ENCODE data around the gene ABCA7.

Gene ABCA7

DNA sequence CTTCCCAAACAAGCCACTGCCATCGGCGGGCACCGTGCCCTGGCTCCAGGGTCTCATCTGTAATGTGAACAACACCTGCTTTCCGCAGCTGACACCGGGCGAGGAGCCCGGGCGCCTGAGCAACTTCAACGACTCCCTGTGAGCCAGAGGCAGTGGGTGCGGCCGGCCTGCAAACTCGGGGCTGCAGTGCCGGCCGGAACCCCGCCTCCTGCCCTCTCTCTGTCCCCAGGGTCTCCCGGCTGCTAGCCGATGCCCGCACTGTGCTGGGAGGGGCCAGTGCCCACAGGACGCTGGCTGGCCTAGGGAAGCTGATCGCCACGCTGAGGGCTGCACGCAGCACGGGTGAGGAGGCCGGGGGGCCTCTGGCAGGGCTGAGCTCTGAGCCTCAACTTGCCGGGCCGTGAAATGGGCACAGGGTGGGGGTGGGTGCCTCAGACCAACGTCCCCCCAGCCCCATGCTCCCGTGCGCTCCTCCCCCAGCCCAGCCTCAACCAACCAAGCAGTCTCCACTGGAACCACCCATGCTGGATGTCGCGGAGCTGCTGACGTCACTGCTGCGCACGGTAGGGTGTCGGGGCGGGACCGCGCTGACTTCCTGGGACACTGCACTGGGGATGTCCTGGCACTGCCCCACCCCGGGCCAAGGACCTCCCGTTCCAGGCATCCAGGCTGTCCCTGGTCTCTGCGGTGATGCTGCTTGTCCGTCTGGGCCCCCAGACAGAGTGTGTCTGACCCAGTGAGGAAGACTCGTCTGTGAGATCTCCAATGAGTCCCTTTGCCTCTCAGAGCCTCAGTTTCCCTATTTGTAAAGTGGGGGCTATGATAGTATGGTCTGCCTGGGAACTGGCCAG lies 2.2 kb downstream of the ABCA7 start:
- FAIRE-seq = no peak

DNA sequence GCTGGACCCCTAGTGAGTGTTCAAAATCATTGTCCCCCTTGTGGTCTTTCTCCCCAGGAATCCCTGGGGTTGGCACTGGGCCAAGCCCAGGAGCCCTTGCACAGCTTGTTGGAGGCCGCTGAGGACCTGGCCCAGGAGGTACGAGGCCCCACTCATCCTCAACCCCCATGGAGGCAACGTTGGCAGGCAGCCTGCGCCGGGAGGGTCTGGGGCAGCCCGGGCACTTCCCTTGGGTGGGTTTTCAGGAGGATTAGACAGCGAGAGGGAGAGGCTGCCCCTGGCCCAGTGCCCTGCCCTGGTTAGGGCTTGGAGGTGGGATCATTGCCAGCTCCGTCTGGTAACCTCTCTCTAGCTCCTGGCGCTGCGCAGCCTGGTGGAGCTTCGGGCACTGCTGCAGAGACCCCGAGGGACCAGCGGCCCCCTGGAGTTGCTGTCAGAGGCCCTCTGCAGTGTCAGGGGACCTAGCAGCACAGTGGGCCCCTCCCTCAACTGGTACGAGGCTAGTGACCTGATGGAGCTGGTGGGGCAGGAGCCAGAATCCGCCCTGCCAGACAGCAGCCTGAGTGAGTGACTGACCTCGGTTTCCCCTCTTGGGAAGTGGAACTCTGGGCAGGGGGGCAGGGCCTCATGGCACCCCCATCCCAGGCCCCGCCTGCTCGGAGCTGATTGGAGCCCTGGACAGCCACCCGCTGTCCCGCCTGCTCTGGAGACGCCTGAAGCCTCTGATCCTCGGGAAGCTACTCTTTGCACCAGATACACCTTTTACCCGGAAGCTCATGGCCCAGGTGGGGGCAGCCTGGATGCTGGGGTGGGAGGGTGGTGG lies 3.0 kb downstream of the ABCA7 start:
- no peak for FAIRE-seq

GRCh38 chr19:1045247-1045603 lies 5.3 kb downstream of the ABCA7 start:
- no peak for FAIRE-seq

DNA sequence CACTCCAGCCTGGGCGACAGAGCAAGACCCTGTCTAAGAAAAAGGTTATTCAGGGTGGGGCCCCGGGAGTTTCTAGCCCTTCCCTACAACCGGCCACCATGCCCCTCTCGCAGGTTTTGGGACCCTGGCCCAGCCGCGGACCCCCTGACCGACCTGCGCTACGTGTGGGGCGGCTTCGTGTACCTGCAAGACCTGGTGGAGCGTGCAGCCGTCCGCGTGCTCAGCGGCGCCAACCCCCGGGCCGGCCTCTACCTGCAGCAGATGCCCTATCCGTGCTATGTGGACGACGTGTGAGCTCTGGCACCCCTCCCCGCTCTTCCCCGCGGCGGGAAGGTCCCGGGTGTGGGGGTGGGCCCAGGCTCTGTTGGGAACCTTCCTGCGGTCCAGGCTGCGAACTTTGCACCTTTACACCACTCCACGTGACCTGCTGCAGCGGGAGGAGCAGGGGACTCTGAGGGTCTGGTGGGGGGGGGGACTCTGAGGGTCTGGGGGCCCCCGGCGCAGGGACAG lies 6.3 kb downstream of the ABCA7 start:
- FAIRE-seq = no peak

GRCh38 chr19:1046836-1047695 lies 7.2 kb downstream of the ABCA7 start:
- FAIRE-seq = no peak

GRCh38 chr19:1047696-1048147 lies 7.8 kb downstream of the ABCA7 start:
- FAIRE-seq = no peak

DNA sequence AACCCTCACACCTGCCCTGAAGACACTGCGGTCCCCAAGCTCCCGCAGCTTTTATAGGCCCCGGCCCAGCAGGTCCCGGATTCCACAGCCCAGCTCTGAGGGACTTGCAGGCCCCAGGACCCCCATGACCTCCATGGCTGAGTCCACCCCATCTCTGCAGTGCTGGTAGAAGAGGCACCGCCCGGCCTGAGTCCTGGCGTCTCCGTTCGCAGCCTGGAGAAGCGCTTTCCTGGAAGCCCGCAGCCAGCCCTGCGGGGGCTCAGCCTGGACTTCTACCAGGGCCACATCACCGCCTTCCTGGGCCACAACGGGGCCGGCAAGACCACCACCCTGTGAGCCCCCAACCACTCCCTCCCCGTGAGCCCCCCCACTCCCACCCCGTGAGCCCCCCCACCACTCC lies 9.2 kb downstream of the ABCA7 start:
- FAIRE-seq = no peak

- no peak for FAIRE-seq
These were observed 9.9 kb downstream of the ABCA7 start for GRCh38 chr19:1049800-1050199.

- FAIRE-seq = no peak
These were observed 11.3 kb downstream of the ABCA7 start for GRCh38 chr19:1050989-1051788.

DNA sequence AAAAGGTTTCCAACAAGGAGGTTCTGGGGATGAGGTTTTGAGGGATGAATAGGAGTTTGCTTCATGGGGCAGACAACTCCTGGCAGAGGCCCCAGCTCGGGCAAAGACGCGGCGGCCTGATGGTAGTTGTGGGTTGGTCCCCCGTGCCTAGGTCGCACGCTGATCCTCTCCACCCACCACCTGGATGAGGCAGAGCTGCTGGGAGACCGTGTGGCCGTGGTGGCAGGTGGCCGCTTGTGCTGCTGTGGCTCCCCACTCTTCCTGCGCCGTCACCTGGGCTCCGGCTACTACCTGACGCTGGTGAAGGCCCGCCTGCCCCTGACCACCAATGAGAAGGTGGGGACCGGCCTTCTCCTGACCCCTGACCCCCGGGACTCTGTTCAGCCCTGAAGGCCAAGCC lies 11.9 kb downstream of the ABCA7 start:
- FAIRE-seq = no peak

- no peak for FAIRE-seq
These were observed 12.6 kb downstream of the ABCA7 start for GRCh38 chr19:1052349-1052975.

DNA sequence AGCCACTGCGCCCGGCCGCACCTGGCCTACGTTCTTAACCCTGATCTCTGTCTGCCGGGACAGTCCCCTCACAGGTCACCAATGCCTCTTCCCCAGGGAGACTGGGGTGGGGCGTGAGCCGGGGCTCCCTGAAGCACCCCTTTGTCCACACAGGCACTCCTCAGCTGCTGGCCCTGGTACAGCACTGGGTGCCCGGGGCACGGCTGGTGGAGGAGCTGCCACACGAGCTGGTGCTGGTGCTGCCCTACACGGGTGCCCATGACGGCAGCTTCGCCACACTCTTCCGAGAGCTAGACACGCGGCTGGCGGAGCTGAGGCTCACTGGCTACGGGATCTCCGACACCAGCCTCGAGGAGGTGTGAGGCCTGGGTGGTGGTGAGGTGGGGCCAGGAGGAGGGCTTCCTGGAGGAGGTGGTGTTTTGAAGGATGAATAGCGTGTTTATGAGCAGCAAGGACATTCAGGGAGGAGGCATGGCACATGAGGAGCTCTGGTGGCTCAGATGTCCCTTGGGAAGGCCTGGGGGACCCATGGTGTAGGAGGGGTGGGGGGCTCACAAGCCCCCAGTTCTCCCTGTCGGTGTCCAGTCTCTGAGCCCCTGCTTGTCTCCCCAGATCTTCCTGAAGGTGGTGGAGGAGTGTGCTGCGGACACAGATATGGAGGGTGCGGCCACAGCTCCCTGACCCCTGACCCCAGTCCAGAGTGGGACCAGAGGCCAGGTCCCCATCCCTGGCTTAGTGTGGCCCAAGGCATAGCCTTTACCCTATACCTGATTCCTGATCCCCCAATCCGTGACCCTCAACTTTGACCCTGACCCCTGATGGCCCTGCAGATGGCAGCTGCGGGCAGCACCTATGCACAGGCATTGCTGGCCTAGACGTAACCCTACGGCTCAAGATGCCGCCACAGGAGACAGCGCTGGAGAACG lies 13.5 kb downstream of the ABCA7 start:
- FAIRE-seq = no peak

- no peak for FAIRE-seq
These were observed 14.5 kb downstream of the ABCA7 start for GRCh38 chr19:1054102-1055027.

GRCh38 chr19:1055028-1055425 lies 15.1 kb downstream of the ABCA7 start:
- FAIRE-seq = no peak

DNA sequence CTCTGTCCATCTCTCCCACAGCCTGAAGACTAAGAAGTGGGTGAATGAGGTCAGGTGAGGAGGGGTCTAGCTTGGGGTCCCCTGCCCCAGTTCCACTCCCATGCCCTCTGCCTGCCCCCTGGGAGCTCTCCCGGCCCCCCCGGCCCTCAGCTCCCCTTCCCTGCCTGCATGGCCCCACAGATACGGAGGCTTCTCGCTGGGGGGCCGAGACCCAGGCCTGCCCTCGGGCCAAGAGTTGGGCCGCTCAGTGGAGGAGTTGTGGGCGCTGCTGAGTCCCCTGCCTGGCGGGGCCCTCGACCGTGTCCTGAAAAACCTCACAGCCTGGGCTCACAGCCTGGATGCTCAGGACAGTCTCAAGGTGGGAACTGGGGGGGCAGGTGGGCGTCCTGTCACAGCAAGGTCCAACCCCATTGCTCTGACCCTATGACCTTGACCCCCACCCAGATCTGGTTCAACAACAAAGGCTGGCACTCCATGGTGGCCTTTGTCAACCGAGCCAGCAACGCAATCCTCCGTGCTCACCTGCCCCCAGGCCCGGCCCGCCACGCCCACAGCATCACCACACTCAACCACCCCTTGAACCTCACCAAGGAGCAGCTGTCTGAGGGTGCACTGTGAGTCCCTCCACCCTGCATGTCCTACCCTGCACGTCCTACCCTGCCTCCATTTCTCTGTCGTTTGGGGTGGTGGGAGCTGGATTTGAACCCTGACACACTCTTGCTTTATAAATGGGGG lies 16.1 kb downstream of the ABCA7 start:
- no peak for FAIRE-seq

DNA sequence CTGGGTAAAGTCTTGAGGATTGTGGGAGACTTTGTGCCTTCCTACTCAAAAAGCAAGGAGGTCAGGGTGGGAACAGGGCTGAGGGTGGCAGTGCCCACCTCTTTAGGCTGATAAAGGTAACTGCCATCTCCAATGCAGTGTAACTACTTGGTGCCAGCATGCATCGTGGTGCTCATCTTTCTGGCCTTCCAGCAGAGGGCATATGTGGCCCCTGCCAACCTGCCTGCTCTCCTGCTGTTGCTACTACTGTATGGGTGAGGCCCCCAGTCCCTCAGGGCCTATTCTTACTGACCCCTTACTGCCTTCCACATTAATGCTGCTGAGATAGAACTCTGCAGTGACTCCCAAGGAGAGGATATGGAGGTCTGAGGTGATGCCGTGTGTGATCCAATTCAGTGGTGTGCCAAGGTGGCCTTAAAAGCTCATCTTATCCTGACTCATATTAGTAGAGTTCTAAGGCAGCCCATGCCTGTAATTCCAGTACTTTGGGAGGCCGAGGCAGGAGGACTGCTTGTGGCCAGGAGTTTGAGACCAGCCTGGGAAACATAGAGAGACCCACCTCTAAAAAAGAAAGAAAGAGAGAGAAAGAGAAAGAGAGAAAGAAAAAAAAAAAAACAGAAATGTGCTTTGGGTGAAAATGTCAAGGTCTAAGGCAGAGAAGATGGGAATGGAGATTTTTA lies 17.4 kb downstream of the ABCA7 start:
- FAIRE-seq = no peak

DNA sequence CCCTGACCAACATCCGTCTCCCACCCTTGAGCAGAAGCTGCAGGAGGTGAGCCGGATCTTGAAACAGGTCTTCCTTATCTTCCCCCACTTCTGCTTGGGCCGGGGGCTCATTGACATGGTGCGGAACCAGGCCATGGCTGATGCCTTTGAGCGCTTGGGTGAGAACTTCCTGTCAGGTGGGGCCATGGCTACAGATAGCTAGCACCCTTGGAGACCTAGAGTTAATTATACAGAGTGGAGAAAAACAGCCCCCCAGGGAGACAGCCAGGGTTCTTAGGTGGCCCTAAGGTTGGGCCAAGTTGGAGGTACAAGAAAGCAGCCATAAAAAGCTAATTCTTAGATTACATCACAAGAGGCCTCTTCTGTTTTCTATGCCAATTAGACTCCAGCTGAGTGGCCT lies 18.2 kb downstream of the ABCA7 start:
- FAIRE-seq = no peak

GRCh38 chr19:1060689-1061088 lies 20.8 kb downstream of the ABCA7 start:
- FAIRE-seq = no peak

All from A204.1 (cell line).